LHCN-M2 (cell line): ENCODE results near the gene PRKACA. TPM values are rescaled to one million over a fixed set of nuclear protein-coding genes. Genes with fewer than 3 reads are reported as not detected.

Source experiments
- DNase-seq: peaks from one replicate; pipeline ENCODE4 v3.0.0-alpha.2; 2012; ENCODE audit warnings: low read depth
- total RNA-seq: library from RNA; depleted of rRNA; stranded (reverse); fragments of >200 nt; gene quantifications from 2 replicates; pipeline ENCODE4 v1.2.3, GENCODE V29; 2014

Gene PRKACA
- total RNA-seq, 1 experiment from 2014 or later: 76.2 TPM

DNA sequence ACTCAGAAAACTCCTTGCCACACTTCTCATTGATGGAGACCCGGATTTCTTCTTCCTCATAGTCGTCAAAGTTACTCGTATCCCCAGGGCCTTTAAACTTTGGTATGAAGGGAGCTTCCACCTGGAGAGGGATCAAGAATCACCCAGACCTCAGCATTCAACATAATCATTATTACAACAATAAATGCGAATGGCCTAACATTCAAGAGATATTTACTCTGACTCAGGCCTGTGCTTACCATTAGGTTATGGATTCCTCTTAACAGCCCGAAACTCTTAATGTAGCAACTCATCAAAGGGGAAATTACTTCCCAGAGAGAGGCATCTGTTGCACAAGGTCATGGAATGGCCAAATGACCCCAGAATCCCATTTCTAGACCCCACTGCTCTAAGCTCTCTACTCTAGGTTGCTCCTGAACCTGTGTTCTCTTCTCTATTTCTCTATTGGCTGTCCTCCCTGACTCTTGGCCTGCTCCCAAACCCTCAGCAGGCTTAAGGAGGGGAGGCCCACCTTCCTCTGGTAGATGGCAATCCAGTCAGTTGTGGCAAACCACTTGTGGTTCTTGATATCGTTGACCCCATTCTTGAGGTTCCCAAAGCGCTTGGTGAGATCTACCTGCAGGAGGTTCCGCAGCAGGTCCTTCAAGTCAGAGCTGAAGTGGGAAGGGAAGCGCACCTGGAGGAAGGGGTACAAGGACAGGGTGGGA lies 24.3 kb downstream of the PRKACA start:
- no peak for DNase-seq

DNA sequence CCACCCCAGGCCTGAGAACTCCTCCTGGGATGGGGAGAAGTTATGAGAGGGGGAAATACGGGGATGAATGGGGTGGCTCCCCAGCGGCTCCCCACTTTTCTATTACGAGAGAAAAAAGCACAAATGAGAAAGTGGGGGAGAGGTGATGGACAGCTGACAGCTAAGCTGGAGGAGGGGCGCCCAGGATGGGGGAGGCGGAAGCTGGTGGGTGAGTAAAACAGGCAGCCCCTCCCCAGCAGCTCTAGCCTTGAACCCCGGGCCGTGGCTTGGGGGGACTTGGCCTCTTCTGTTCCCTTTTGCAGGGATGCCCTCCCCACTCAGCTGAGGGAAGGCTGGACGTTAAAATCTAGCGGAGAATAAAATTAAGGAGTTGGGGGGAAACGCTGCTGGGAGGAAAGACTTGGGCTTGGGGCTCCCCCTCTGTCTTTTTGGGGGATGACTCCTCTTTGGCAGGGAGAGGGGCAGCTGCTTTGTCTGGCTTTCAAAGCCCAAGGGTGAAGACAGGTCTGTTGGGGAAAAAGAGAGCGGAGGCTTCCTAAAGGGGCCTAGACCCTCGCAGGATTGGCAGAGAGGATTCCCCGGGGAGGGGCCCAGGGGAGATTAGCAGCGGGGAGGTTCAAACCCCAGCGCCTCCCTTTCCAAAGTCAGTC lies 25.6 kb downstream of the PRKACA start:
- no peak for DNase-seq

DNA sequence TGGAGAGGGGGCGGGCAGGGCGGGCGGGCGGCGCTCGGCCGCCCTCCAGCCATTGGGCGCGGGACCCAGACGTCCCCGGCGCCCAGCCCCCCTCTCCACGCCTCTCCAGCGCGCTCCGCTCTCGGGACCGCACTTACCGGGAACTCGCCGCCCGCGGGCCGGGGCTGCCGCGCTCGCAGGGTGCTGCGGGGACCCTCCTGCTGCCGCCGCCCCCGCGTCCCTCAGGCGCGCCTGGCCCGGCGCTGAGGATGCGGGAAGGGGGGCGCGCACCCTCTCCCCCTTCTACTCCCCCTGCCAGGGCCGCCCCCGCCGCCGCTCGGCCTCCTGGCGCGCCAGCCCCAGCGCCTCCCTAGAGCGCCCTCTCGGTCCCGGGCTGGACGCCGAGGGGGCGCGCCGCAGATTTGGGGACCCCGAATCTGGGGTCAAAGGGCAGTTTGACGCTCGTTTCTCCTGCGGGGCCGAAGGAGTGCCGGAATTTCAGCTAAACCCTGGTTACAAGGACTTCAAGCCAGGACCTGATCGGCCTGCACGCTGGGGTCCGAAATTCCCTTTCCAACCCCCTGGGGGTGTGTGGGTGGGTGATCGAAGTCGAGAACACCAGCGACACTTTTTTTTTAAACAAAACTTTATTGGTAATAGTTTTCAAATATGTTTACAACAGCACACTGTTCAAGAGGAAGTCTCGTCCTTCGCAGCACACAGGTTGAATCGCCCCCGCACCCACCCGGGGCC lies 26.3 kb downstream of the PRKACA start:
- DNase-seq: peak; percentile 66

DNA sequence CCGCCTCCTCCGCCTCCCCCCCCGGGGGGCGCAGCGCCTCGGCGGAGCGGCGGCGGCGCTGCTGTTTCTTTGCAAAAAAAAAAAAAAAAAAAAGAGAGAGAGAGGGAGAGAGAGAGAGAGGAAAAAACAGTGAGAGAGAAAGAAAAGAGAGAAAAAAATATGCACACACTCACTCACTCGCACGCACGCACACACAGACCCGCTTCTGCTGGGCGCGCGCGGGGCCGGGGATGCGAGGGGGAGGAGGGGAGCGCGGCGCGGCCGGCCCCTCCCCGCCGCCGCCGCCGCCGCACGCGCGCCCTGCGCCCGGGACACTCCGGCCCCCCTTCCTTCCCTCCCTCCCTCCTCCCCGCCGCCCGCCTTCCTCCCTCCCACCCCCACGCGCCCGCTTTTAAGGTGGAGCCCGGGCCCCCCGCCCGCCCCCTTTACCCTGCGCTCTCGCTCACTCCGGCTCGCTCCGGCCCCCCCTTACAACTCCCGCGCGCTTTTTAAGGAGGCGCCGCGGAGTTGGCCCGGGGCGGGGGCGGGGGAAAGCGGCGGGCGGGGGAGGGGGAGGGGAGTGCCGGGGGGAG lies 27.0 kb downstream of the PRKACA start, which contains the start of gene SAMD1:
SAMD1 (minus strand) TSS at position 243 of the 572 bp plus-strand sequence.
- peak; percentile 83 for DNase-seq

DNA sequence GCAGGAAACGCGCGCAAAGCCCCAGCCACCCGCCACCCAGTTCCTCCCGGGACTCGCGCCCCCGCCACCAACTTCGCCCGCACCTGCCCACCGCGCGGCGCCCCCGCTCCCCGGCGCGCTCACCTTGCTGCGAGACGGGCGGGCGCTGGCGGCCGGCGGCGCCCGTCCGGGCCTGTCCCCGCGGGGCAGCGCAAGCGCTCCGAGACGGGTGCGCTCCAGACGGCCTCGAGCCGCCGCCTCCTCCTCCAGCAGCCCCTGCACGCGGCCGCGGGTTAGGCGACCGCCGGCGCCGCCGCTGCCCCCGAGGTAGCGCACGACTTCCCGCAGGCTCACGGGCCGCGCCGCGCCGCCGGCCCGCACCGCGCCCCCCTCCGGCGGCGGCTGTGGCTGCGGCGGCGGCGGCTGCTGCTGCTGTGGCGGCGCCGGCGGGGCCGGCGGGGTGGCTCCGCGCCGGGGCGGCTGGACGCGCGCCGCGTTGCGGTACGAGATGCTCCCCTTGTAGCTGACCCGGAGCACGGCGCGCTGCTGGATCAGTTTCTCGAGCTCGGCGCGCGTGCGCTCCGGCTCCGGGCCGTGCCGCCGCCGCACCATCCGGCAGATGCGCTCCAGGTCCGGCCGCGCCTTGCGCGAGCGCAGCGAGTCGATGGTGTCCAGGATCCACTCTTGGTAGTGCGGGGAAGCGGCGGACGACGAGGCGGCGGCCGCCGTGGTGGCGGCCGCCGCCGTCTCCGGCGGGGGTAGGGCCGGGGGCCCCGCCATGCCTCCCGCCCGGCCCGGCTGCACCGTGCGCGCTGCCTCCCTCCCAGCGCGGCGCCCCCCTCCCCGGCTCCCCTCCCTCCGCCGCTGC lies 27.7 kb downstream of the PRKACA start:
- DNase-seq: peak; percentile 59

- no peak for DNase-seq
Measured at GRCh38 chr19:14089412-14089661, 28.2 kb downstream of the PRKACA start.

- DNase-seq: no peak
Measured at GRCh38 chr19:14088634-14089411, 28.7 kb downstream of the PRKACA start.

DNA sequence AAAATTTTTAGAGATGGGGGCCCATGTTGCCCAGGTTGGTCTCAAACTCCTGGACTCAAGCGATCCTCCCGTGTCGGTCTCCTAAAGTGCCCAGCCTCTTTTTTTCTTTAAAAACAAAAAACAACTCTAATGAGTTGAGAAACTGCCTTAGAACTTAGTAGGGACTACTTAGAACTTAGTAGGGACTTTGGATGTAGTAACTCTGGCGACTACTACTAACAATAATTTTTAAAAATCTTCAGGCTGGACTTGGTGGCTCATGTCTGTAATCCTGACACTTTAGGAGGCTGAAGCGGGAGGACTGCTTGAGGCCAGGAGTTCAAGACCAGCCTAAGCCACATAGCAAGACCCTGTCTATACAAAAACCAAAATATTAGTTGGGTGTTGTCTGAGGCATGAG lies 31.5 kb downstream of the PRKACA start:
- DNase-seq: no peak

DNA sequence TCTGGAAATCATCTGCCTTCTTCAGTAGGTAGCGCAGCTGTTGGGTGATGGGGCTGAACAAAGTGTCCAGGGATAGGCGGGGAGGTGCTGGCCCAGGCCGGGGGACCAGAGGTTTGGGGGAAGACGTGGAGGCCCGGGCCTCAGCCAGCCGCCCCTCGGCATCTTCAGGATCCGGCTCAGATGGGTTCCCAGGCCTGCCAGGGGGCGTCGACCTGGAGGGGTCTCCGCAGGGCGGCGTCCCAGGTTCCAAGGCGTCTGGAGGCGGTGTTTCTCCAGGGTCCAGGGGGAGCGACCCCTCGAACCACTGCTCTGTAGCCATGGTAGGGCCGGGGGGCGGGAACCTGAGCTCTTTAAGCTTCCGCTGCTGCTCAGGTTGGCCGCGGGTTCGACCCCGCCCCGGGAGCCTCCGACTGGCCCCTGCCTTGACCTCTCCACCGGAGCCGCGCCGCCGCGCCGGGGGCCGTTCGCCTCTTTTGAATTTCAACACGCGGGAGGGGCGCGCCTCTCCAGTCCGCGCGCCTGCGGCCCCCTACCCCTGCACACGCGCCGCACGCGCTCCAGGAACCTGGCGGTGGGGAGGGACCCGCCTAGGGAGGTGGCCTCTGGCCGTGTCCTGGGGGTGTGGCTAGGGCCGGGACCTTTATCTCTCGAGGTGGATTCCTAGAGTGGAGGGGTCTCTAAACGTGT lies 32.1 kb downstream of the PRKACA start, which contains the start of gene C19orf67:
C19orf67 (minus strand) TSS at position 475 of the 687 bp plus-strand sequence; CDS start at position 319, 156 bp downstream.
- no peak for DNase-seq

GRCh38 chr19:14082675-14082960 lies 34.9 kb downstream of the PRKACA start:
- no peak for DNase-seq

- DNase-seq: peak; percentile 45
Measured at GRCh38 chr19:14081797-14082674, 35.5 kb downstream of the PRKACA start.

GRCh38 chr19:14080887-14081796 lies 36.4 kb downstream of the PRKACA start:
- peak; percentile 99 for DNase-seq

DNA sequence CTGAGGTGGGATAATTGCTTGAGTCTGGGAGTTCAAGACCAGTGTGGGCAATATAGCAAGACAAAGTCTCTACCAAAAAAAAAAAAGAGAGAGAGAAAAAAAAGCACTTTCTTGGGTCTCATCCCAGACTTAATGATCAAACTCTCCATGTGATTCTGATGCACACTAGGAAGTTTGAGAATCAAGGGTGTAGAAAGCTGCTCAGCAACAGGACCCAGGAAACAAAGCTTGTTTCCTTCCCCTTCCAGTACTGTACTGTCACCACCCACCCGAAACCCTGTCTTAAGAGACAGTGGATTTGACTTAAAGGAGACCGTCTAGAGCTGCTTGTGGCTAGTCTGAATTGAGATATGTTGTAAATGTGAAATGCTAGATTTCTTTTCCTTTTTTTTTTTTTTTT lies 39.2 kb downstream of the PRKACA start:
- DNase-seq: no peak

GRCh38 chr19:14073925-14074838 lies 43.4 kb downstream of the PRKACA start:
- DNase-seq: no peak

DNA sequence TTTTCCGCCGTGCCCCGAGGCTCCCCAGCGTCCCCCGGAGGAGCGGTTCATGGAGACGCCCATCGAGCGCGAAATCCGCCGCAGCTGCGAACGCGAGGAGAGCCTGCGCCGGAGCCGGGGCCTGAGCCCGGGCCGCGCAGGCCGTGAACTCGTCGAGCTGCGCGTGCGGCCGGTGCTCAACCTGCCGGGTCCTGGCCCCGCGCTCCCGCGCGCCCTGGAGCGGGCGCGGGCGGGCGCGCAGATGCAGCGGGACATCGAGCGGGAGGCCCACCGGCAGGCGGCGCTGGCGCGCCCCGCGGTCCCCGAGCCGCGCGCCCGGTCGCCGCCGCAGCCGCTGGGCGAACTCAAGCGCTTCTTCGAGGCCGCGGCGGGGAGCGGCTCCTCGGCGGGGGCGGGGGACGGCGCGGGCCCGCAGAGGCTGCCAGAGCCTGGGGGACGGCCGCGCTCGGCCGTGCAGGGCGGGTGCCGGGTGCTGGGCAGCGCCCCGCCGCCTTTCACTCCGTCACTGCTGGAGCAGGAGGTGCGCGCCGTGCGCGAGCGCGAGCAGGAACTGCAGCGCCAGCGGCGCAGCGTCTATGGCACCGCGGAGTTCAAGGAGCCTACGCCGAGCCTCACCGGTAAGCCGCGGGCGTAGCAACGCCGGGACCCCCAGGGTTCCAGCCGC lies 44.2 kb downstream of the PRKACA start:
- DNase-seq: peak; percentile 61

DNA sequence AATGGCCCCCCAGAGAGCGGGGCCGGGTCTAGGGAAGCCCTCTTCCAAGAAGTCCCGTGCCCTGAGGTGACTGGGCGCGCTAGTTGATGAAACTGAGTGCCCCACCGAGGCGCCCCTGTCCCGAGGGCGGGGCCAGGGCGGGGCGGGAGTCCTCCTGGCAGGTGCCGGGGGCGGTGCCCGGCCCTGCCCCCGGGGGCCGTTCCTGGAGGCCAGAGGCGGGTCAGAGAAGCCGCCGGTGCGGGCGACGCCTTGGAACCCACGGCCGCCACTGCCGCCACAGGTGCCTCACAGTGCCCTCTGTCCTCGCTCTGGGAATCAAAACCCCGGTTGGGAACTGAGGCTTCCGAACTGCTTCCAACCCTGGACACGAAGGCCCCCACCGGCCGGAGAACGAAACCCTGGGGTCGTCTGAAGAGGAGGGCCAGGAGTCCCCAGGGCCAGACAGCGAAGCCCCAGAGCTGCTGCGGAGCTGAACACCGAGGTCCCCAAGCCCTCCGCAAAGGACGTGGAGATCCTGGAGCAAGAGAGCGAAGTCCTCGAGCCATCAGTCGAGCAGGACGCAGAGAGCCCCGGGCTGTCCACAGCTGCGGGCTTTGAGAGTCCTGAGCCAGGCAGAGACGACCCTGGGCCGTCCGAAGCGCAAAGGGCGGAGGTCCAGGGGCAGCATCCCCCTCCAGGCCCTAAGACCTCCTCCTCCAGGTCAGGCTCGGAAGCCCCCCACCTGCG lies 44.9 kb downstream of the PRKACA start, which contains the start of gene MISP3:
MISP3 (plus strand) TSS at position 252 of the 726 bp plus-strand sequence. CDS start 524 bp downstream, outside the sequence.
- no peak for DNase-seq
